ENCODE measurements around the gene ERC2. TPM values are rescaled to one million over a fixed set of nuclear protein-coding genes. Genes with fewer than 3 reads are reported as not detected.

ERC2 gene
- total RNA-seq, 1 donor from 2014 or later: 0.53 TPM

GRCh38 chr3:55939287-55939686 is 529.0 kb downstream of the ERC2 start:
- DNase-seq (ENCODE audit: low read depth, low spot score): no peak

- DNase-seq (ENCODE audit: low read depth, low spot score): no peak
Observed at GRCh38 chr3:55937301-55937700, 531.0 kb downstream of the ERC2 start.

- no peak for DNase-seq (ENCODE audit: low read depth, low spot score)
Observed at GRCh38 chr3:55936549-55937052, 531.7 kb downstream of the ERC2 start.

- no peak for DNase-seq (ENCODE audit: low read depth, low spot score)
Observed at GRCh38 chr3:55935241-55935640, 533.0 kb downstream of the ERC2 start.

- no peak for DNase-seq (ENCODE audit: low read depth, low spot score)
Observed at GRCh38 chr3:55934771-55935170, 533.5 kb downstream of the ERC2 start.

- DNase-seq (ENCODE audit: low read depth, low spot score): no peak
Observed at GRCh38 chr3:55929154-55929869, 539.0 kb downstream of the ERC2 start.

GRCh38 chr3:55923626-55924025 is 544.6 kb downstream of the ERC2 start:
- DNase-seq (ENCODE audit: low read depth, low spot score): no peak

GRCh38 chr3:55923207-55923606 is 545.1 kb downstream of the ERC2 start:
- no peak for DNase-seq (ENCODE audit: low read depth, low spot score)

- DNase-seq (ENCODE audit: low read depth, low spot score): no peak
Observed at GRCh38 chr3:55912880-55913279, 555.4 kb downstream of the ERC2 start.

GRCh38 chr3:55911266-55911665 is 557.0 kb downstream of the ERC2 start:
- no peak for DNase-seq (ENCODE audit: low read depth, low spot score)

- DNase-seq (ENCODE audit: low read depth, low spot score): no peak
Observed at GRCh38 chr3:55910543-55910942, 557.7 kb downstream of the ERC2 start.

- no peak for DNase-seq (ENCODE audit: low read depth, low spot score)
Observed at GRCh38 chr3:55909373-55909772, 558.9 kb downstream of the ERC2 start.

- no peak for DNase-seq (ENCODE audit: low read depth, low spot score)
Observed at GRCh38 chr3:55907616-55908015, 560.7 kb downstream of the ERC2 start.

- DNase-seq (ENCODE audit: low read depth, low spot score): no peak
Observed at GRCh38 chr3:55906896-55907295, 561.4 kb downstream of the ERC2 start.

- DNase-seq (ENCODE audit: low read depth, low spot score): no peak
Observed at GRCh38 chr3:55904716-55905115, 563.6 kb downstream of the ERC2 start.

GRCh38 chr3:55903680-55904079 is 564.6 kb downstream of the ERC2 start:
- DNase-seq (ENCODE audit: low read depth, low spot score): no peak

GRCh38 chr3:55902221-55902900 is 565.9 kb downstream of the ERC2 start:
- DNase-seq (ENCODE audit: low read depth, low spot score): no peak

- no peak for DNase-seq (ENCODE audit: low read depth, low spot score)
Observed at GRCh38 chr3:55899887-55900286, 568.4 kb downstream of the ERC2 start.

- no peak for DNase-seq (ENCODE audit: low read depth, low spot score)
Observed at GRCh38 chr3:55897573-55898224, 570.6 kb downstream of the ERC2 start.

GRCh38 chr3:55895897-55896566 is 572.2 kb downstream of the ERC2 start:
- DNase-seq (ENCODE audit: low read depth, low spot score): no peak

GRCh38 chr3:55894605-55895004 is 573.7 kb downstream of the ERC2 start:
- no peak for DNase-seq (ENCODE audit: low read depth, low spot score)
